ENCODE data around the gene FKBP5.

- TF ChIP-seq CTCF (IDR thresholded peaks at IDR 0.05) (no peak), POLR2AphosphoS5 (IDR thresholded peaks at IDR 0.05) (no peak)
These were observed 77.5 kb downstream of the FKBP5 start for GRCh38 chr6:35611240-35611639.
